CD4-positive, alpha-beta T cell treated with Interleukin-17A for 1 hour (primary cell): Measurements from ENCODE around the gene CDX1.

ENCODE experiments used
- DNase-seq: peaks from one replicate; pipeline ENCODE4 v3.0.0-alpha.2; 2020

CDX1 gene

GRCh38 chr5:150146862-150147601, 19.5 kb upstream of the CDX1 start:
- no peak for DNase-seq

GRCh38 chr5:150147670-150148069, 18.9 kb upstream of the CDX1 start:
- DNase-seq = no peak

- DNase-seq = no peak
Measured at GRCh38 chr5:150148117-150148927, 18.3 kb upstream of the CDX1 start.

GRCh38 chr5:150149618-150150017, 17.0 kb upstream of the CDX1 start:
- DNase-seq = no peak

- no peak for DNase-seq
Measured at GRCh38 chr5:150152636-150153462, 13.7 kb upstream of the CDX1 start.

- DNase-seq = no peak
Measured at GRCh38 chr5:150153483-150153882, 13.1 kb upstream of the CDX1 start.

GRCh38 chr5:150153957-150154617, 12.5 kb upstream of the CDX1 start:
- DNase-seq = peak; percentile 12

- no peak for DNase-seq
Measured at GRCh38 chr5:150154618-150155128, 11.9 kb upstream of the CDX1 start.

- peak; percentile 54 for DNase-seq
Measured at GRCh38 chr5:150155258-150156026, 11.1 kb upstream of the CDX1 start, which contains the start of gene PDGFRB. Gene PDGFRB, minus strand, starts transcription at chr5:150155845. Its CDS starts 18,798 bp downstream, at chr5:150137047.

GRCh38 chr5:150156027-150156368, 10.6 kb upstream of the CDX1 start:
- DNase-seq = no peak

GRCh38 chr5:150156540-150156939, 10.0 kb upstream of the CDX1 start:
- DNase-seq = no peak

- no peak for DNase-seq
Measured at GRCh38 chr5:150157168-150157567, 9.4 kb upstream of the CDX1 start.

GRCh38 chr5:150158170-150158949, 8.2 kb upstream of the CDX1 start:
- DNase-seq = no peak

GRCh38 chr5:150159031-150159430, 7.5 kb upstream of the CDX1 start:
- no peak for DNase-seq

GRCh38 chr5:150159741-150160179, 6.8 kb upstream of the CDX1 start:
- DNase-seq = no peak

GRCh38 chr5:150160448-150161081, 6.0 kb upstream of the CDX1 start:
- DNase-seq = no peak

GRCh38 chr5:150161242-150162141, 5.1 kb upstream of the CDX1 start:
- DNase-seq = peak; percentile 69

- DNase-seq = no peak
Measured at GRCh38 chr5:150162142-150162513, 4.5 kb upstream of the CDX1 start.

GRCh38 chr5:150163035-150163434, 3.5 kb upstream of the CDX1 start:
- no peak for DNase-seq
